GM21576 (cell line): ENCODE results near the gene EHD2.
"Not testable (repeated sequence)": the region's sequence is repeated elsewhere in the genome, so short reads cannot be mapped to it uniquely, and the experiment has no call there.

Source experiments
- ATAC-seq: cut with Tn5 transposase; IDR thresholded peaks from one replicate; pipeline ENCODE4 v1.9.1; 2021; ENCODE audit warnings: mild to moderate bottlenecking, moderate library complexity; ENCODE audit not compliant: unreplicated experiment

The EHD2 gene

GRCh38 chr19:47745010-47745901 lies 32.0 kb downstream of the EHD2 start, which contains the start of gene NOP53:
TSS of gene NOP53 (plus strand) at chr19:47745546. CDS start at chr19:47745560, 14 bp downstream.
- ATAC-seq: peak; percentile 61

GRCh38 chr19:47746129-47746528 lies 32.9 kb downstream of the EHD2 start:
- not testable (repeated sequence) for ATAC-seq

- ATAC-seq: no peak
Observed at GRCh38 chr19:47749326-47749725, 36.1 kb downstream of the EHD2 start.

GRCh38 chr19:47750752-47751151 lies 37.5 kb downstream of the EHD2 start:
- ATAC-seq: no peak

GRCh38 chr19:47752440-47753211 lies 39.4 kb downstream of the EHD2 start:
- no peak for ATAC-seq

- ATAC-seq: no peak
Observed at GRCh38 chr19:47754206-47755064, 41.2 kb downstream of the EHD2 start.

- ATAC-seq: no peak
Observed at GRCh38 chr19:47755065-47755761, 42.0 kb downstream of the EHD2 start.

- no peak for ATAC-seq
Observed at GRCh38 chr19:47755762-47756626, 42.8 kb downstream of the EHD2 start.

- ATAC-seq: no peak
Observed at GRCh38 chr19:47756627-47756929, 43.4 kb downstream of the EHD2 start.

GRCh38 chr19:47756953-47757608 lies 43.9 kb downstream of the EHD2 start:
- no peak for ATAC-seq

- ATAC-seq: no peak
Observed at GRCh38 chr19:47757617-47758442, 44.6 kb downstream of the EHD2 start.

GRCh38 chr19:47758443-47758804 lies 45.2 kb downstream of the EHD2 start:
- ATAC-seq: no peak

GRCh38 chr19:47760632-47760999 lies 47.4 kb downstream of the EHD2 start:
- no peak for ATAC-seq

- ATAC-seq: no peak
Observed at GRCh38 chr19:47761566-47761965, 48.3 kb downstream of the EHD2 start.

GRCh38 chr19:47762151-47762550 lies 48.9 kb downstream of the EHD2 start:
- no peak for ATAC-seq

GRCh38 chr19:47762615-47763308 lies 49.5 kb downstream of the EHD2 start:
- ATAC-seq: no peak

GRCh38 chr19:47764705-47765104 lies 51.5 kb downstream of the EHD2 start:
- ATAC-seq: not testable (repeated sequence)
